Measurements from ENCODE around the gene PCDHGB4. TPM values are rescaled to one million over a fixed set of nuclear protein-coding genes. Genes with fewer than 3 reads are reported as not detected.
"Not testable (repeated sequence)": the region's sequence is repeated elsewhere in the genome, so short reads cannot be mapped to it uniquely, and the experiment has no call there.

PCDHGB4 gene
- 0.96 TPM for polyA plus RNA-seq (2013)

DNA sequence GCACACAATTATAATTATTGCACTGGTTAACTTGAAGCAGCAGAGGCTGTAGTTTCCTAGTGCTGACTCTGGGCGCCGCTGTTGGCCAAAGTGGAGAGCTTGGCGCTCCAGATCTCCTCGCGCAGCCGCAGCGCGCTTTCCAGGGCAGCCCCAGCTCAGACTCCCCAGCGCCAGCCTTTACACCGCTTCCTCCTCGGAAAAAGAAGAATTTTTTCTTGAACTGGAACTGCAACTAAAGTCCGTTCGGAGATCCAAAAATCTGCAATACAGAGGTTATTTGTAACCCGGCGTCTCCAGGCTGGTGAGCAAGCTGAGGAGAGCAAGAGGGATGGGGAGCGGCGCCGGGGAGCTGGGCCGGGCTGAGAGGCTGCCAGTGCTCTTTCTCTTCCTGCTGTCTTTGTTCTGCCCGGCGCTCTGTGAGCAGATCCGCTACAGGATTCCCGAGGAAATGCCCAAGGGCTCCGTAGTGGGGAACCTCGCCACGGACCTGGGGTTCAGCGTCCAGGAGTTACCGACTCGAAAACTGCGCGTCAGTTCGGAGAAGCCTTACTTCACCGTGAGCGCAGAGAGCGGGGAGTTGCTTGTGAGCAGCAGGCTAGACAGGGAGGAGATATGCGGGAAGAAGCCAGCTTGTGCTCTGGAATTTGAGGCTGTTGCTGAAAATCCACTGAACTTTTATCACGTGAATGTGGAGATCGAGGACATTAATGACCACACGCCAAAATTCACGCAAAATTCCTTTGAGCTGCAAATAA lies at the start of gene PCDHGB4:
PCDHGB4 (plus strand) TSS at position 142 of the 755 bp plus-strand sequence; CDS start at position 329, 187 bp downstream.
- H3K4me1 ChIP-seq (ENCODE audit: control extremely low read depth in 1 of 4, control insufficient read depth in 4 of 4, insufficient read depth in 4 of 4, low read length in 3 of 4); POLR2A ChIA-PET; H3K36me3 ChIP-seq (ENCODE audit: control insufficient read depth in 4 of 4, insufficient read depth in 4 of 4, low read length in 3 of 4); H3K27ac ChIP-seq (ENCODE audit: insufficient read depth in 1 of 2, low read depth in 1 of 2, low read length in 2 of 2, poor library complexity in 1 of 2, severe bottlenecking in 2 of 2): not testable (repeated sequence)
- 14% methylated on average over 11 of the region's 40 CpGs for WGBS (ENCODE audit: insufficient coverage)
- Histone ChIP-seq H3K27me3 (replicated peaks in 2 of 5; ENCODE audit: control insufficient read depth in 4 of 5, insufficient read depth in 5 of 5, low read length in 4 of 5) (peaks cover 13 to 80% (median 36%) of the 10 kb centered on the region in 5 experiments), H3K4me3 (ENCODE audit: control insufficient read depth in 1 of 7, extremely low read depth in 1 of 7, insufficient read depth in 4 of 7, low read depth in 2 of 7, low read length in 6 of 7) (peak within 1 kb of the TSS in 3 of 7 experiments; percentile 24 to 57 (median 36)), H3K9me3 (ENCODE audit: control extremely low read depth in 1 of 5, control insufficient read depth in 4 of 5, insufficient read depth in 2 of 5, low read depth in 1 of 5, low read length in 4 of 5) (peaks cover 0 to 78% (median 53%) of the 10 kb centered on the region in 5 experiments)
- CTCF ChIA-PET, result interaction anchor here (1.0 to 1.8 kb wide), 7 partner anchors 9 to 176 kb away, joined by 3 to 5 read pairs (median 4); partner anchors contain the start of gene PCDHGA12
- DNase-seq, result peak; percentile 32 to 70 (median 67)

- no peaks in the 10 kb centered on the region for H3K4me1 ChIP-seq (ENCODE audit: control extremely low read depth in 1 of 4, control insufficient read depth in 4 of 4, insufficient read depth in 4 of 4, low read length in 3 of 4)
- DNase-seq, result peak; percentile 47 to 79 (median 73)
- ChIA-PET POLR2A (no interaction called here), CTCF (interaction anchor here (0.8 to 2.5 kb wide), 8 partner anchors 9 to 219 kb away, joined by 3 to 12 read pairs (median 4); partner anchors contain the start of genes PCDHGA1, PCDHGA10, PCDHGB3 and TAF7)
- no peak within 1 kb of the TSS for H3K27ac ChIP-seq (ENCODE audit: insufficient read depth in 1 of 2, low read depth in 1 of 2, low read length in 2 of 2, poor library complexity in 1 of 2, severe bottlenecking in 2 of 2)
- peaks cover 17 to 76% (median 38%) of the 10 kb centered on the region in 5 experiments for H3K27me3 ChIP-seq (replicated peaks in 2 of 5; ENCODE audit: control insufficient read depth in 4 of 5, insufficient read depth in 5 of 5, low read length in 4 of 5)
- H3K36me3 ChIP-seq (ENCODE audit: control insufficient read depth in 4 of 4, insufficient read depth in 4 of 4, low read length in 3 of 4), result peaks cover 0 to 3% (median 0%) of the 10 kb centered on the region in 4 experiments
- peak within 1 kb of the TSS in 5 of 7 experiments; percentile 5 to 60 (median 33) for H3K4me3 ChIP-seq (ENCODE audit: control insufficient read depth in 1 of 7, extremely low read depth in 1 of 7, insufficient read depth in 4 of 7, low read depth in 2 of 7, low read length in 6 of 7)
- WGBS (ENCODE audit: insufficient coverage), result 12% methylated on average over 25 of the region's 27 CpGs
- peaks cover 27 to 74% (median 31%) of the 10 kb centered on the region in 5 experiments for H3K9me3 ChIP-seq (ENCODE audit: control extremely low read depth in 1 of 5, control insufficient read depth in 4 of 5, insufficient read depth in 2 of 5, low read depth in 1 of 5, low read length in 4 of 5)
These were observed 48.8 kb upstream of the PCDHGB4 start, which contains the start of gene PCDHGA2 for GRCh38 chr5:141338538-141339306. Gene PCDHGA2 (plus strand): TSS chr5:141338760.

DNA sequence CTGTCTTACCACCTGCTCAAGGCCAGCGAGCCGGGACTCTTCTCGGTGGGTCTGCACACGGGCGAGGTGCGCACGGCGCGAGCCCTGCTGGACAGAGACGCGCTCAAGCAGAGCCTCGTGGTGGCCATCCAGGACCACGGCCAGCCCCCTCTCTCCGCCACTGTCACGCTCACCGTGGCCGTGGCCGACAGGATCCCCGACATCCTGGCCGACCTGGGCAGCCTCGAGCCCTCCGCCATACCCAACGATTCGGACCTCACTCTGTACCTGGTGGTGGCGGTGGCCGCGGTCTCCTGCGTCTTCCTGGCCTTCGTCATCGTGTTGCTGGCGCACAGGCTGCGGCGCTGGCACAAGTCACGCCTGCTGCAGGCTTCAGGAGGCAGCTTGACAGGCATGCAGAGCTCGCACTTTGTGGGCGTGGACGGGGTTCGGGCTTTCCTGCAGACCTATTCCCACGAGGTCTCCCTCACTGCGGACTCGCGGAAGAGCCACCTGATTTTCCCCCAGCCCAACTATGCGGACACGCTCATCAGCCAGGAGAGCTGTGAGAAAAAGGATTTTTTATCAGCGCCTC lies 46.6 kb upstream of the PCDHGB4 start:
- Histone ChIP-seq H3K27me3 (replicated peaks in 2 of 5; ENCODE audit: control insufficient read depth in 4 of 5, insufficient read depth in 5 of 5, low read length in 4 of 5) (peaks cover 22 to 82% (median 29%) of the 10 kb centered on the region in 5 experiments), H3K9me3 (ENCODE audit: control extremely low read depth in 1 of 5, control insufficient read depth in 4 of 5, insufficient read depth in 2 of 5, low read depth in 1 of 5, low read length in 4 of 5) (peaks cover 21 to 80% (median 47%) of the 10 kb centered on the region in 5 experiments)
- H3K36me3 ChIP-seq (ENCODE audit: control insufficient read depth in 4 of 4, insufficient read depth in 4 of 4, low read length in 3 of 4); DNase-seq; H3K4me1 ChIP-seq (ENCODE audit: control extremely low read depth in 1 of 4, control insufficient read depth in 4 of 4, insufficient read depth in 4 of 4, low read length in 3 of 4); POLR2A ChIA-PET; H3K4me3 ChIP-seq (ENCODE audit: control insufficient read depth in 1 of 7, extremely low read depth in 1 of 7, insufficient read depth in 4 of 7, low read depth in 2 of 7, low read length in 6 of 7); H3K27ac ChIP-seq (ENCODE audit: insufficient read depth in 1 of 2, low read depth in 1 of 2, low read length in 2 of 2, poor library complexity in 1 of 2, severe bottlenecking in 2 of 2): not testable (repeated sequence)
- CTCF ChIA-PET, result interaction anchor here (1.4 kb wide), 1 partner anchor 16 kb away, joined by 3 read pairs; no protein-coding TSS in a partner anchor
- WGBS (ENCODE audit: insufficient coverage), result 48% methylated on average over 23 of the region's 45 CpGs

- 60% methylated on average over 1 of the region's 1 CpG for WGBS (ENCODE audit: insufficient coverage)
- Histone ChIP-seq H3K27ac (ENCODE audit: insufficient read depth in 1 of 2, low read depth in 1 of 2, low read length in 2 of 2, poor library complexity in 1 of 2, severe bottlenecking in 2 of 2) (no peak overlapping the region), H3K27me3 (replicated peaks in 2 of 5; ENCODE audit: control insufficient read depth in 4 of 5, insufficient read depth in 5 of 5, low read length in 4 of 5) (peaks cover 14 to 84% (median 30%) of the 10 kb centered on the region in 5 experiments), H3K4me1 (ENCODE audit: control extremely low read depth in 1 of 4, control insufficient read depth in 4 of 4, insufficient read depth in 4 of 4, low read length in 3 of 4) (no peaks in the 10 kb centered on the region), H3K36me3 (ENCODE audit: control insufficient read depth in 4 of 4, insufficient read depth in 4 of 4, low read length in 3 of 4) (peaks cover 0 to 9% (median 0%) of the 10 kb centered on the region in 4 experiments), H3K4me3 (ENCODE audit: control insufficient read depth in 1 of 7, extremely low read depth in 1 of 7, insufficient read depth in 4 of 7, low read depth in 2 of 7, low read length in 6 of 7) (no peak overlapping the region), H3K9me3 (ENCODE audit: control extremely low read depth in 1 of 5, control insufficient read depth in 4 of 5, insufficient read depth in 2 of 5, low read depth in 1 of 5, low read length in 4 of 5) (peaks cover 12 to 71% (median 45%) of the 10 kb centered on the region in 5 experiments)
- POLR2A ChIA-PET, result no interaction called here
- DNase-seq, result no peak
- CTCF ChIA-PET, result interaction anchor here (0.7 to 2.6 kb wide), 7 partner anchors 8 to 74 kb away, joined by 3 to 7 read pairs (median 4); partner anchors contain the start of genes PCDHGA1, PCDHGA4 and TAF7
These were observed 44.7 kb upstream of the PCDHGB4 start for GRCh38 chr5:141342773-141343172.

DNA sequence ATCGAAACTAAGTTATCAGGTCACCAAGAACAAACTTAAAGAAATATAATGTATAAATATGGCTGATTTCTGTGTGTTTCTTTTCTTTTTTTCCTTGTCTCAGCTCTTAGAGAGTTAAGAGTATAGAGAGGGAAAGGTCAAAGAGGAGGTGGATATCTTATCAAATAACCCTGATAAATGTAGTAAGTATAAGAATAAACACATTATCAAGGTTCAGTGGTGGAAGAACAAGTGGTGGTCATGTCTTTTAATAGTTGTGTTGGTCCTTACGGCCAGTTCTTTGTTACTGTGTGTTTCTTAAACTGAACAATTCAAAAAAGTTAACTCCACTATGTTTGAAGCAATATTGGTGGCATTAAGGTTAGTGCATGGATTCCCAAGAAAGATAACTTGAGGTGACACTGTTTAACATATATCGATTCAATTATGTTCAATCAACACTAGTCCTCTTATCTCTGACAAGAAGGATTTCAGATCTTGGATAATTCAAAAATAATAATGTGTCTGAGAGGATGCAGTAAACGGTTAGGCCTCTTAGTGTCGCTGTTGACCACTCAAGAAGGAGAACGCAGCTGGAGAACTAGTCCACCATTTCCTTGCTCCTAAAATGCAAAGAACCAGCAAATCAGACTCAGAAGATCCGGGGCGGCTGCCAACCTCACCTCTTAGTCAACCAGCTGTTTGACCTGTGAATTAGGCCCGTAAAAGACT lies 44.1 kb upstream of the PCDHGB4 start, which contains the start of gene PCDHGA3:
PCDHGA3 (plus strand) TSS at position 588 of the 711 bp plus-strand sequence. CDS start 205 bp downstream, outside the sequence.
- WGBS (ENCODE audit: insufficient coverage), result 2% methylated on average over 6 of the region's 9 CpGs
- Histone ChIP-seq H3K4me1 (ENCODE audit: control extremely low read depth in 1 of 4, control insufficient read depth in 4 of 4, insufficient read depth in 4 of 4, low read length in 3 of 4) (no peaks in the 10 kb centered on the region), H3K36me3 (ENCODE audit: control insufficient read depth in 4 of 4, insufficient read depth in 4 of 4, low read length in 3 of 4) (peaks cover 0 to 9% (median 0%) of the 10 kb centered on the region in 4 experiments), H3K4me3 (ENCODE audit: control insufficient read depth in 1 of 7, extremely low read depth in 1 of 7, insufficient read depth in 4 of 7, low read depth in 2 of 7, low read length in 6 of 7) (peak within 1 kb of the TSS in 4 of 7 experiments; percentile 6 to 51 (median 10)), H3K27ac (ENCODE audit: insufficient read depth in 1 of 2, low read depth in 1 of 2, low read length in 2 of 2, poor library complexity in 1 of 2, severe bottlenecking in 2 of 2) (no peak within 1 kb of the TSS), H3K9me3 (ENCODE audit: control extremely low read depth in 1 of 5, control insufficient read depth in 4 of 5, insufficient read depth in 2 of 5, low read depth in 1 of 5, low read length in 4 of 5) (peaks cover 12 to 64% (median 42%) of the 10 kb centered on the region in 5 experiments), H3K27me3 (replicated peaks in 2 of 5; ENCODE audit: control insufficient read depth in 4 of 5, insufficient read depth in 5 of 5, low read length in 4 of 5) (peaks cover 13 to 83% (median 27%) of the 10 kb centered on the region in 5 experiments)
- CTCF ChIA-PET, result interaction anchor here (0.7 to 2.6 kb wide), 6 partner anchors 9 to 73 kb away, joined by 3 to 7 read pairs (median 4); partner anchors contain the start of genes PCDHGA1, PCDHGA4 and TAF7
- peak in 2 of 3 donors; percentile 66 to 76 for DNase-seq
- POLR2A ChIA-PET, result no interaction called here

DNA sequence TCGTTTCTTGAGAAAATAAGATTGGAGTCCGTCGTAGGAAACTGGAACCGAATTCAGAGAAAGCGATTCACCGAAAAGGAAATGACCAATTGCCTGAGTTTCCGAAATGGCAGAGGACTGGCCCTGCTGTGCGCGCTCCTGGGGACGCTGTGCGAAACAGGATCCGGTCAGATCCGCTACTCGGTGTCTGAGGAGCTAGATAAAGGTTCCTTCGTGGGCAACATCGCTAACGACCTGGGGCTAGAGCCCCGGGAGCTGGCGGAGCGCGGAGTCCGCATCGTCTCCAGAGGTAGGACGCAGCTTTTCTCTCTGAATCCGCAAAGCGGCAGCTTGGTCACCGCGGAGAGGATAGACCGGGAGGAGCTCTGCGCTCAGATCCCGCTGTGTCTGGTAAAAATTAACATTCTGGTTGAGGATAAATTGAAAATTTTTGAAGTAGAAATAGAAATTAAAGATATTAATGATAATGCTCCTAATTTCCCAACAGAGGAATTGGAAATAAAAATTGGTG lies 43.5 kb upstream of the PCDHGB4 start:
- WGBS (ENCODE audit: insufficient coverage), result 24% methylated on average over 27 of the region's 31 CpGs
- Histone ChIP-seq H3K9me3 (ENCODE audit: control extremely low read depth in 1 of 5, control insufficient read depth in 4 of 5, insufficient read depth in 2 of 5, low read depth in 1 of 5, low read length in 4 of 5) (peaks cover 17 to 63% (median 37%) of the 10 kb centered on the region in 5 experiments), H3K4me3 (ENCODE audit: control insufficient read depth in 1 of 7, extremely low read depth in 1 of 7, insufficient read depth in 4 of 7, low read depth in 2 of 7, low read length in 6 of 7) (peak overlapping the region in 4 of 7 experiments; percentile 6 to 51 (median 10)), H3K27ac (ENCODE audit: insufficient read depth in 1 of 2, low read depth in 1 of 2, low read length in 2 of 2, poor library complexity in 1 of 2, severe bottlenecking in 2 of 2) (no peak overlapping the region), H3K4me1 (ENCODE audit: control extremely low read depth in 1 of 4, control insufficient read depth in 4 of 4, insufficient read depth in 4 of 4, low read length in 3 of 4) (no peaks in the 10 kb centered on the region), H3K36me3 (ENCODE audit: control insufficient read depth in 4 of 4, insufficient read depth in 4 of 4, low read length in 3 of 4) (peaks cover 0 to 9% (median 0%) of the 10 kb centered on the region in 4 experiments), H3K27me3 (replicated peaks in 2 of 5; ENCODE audit: control insufficient read depth in 4 of 5, insufficient read depth in 5 of 5, low read length in 4 of 5) (peaks cover 17 to 82% (median 22%) of the 10 kb centered on the region in 5 experiments)
- ChIA-PET CTCF (interaction anchor here (1.0 to 2.6 kb wide), 4 partner anchors 9 to 26 kb away, joined by 3 to 7 read pairs (median 4); partner anchors contain the start of gene TAF7), POLR2A (no interaction called here)
- no peak for DNase-seq
